ENCODE results near the gene APLF. TPM values are rescaled to one million over a fixed set of nuclear protein-coding genes. Genes with fewer than 3 reads are reported as not detected.

The APLF gene
- total and polyA plus RNA-seq, 2 experiments from 2014 or later = 3.0 to 3.7 TPM

GRCh38 chr2:68627615-68628014 is 160.2 kb downstream of the APLF start (continued):
- no peak for TF ChIP-seq EZH2 (IDR thresholded peaks at IDR 0.05; ENCODE audit: low read depth, unreplicated experiment)
- TF ChIP-seq ZNF462 (CRISPR knock-in tag; IDR thresholded peaks at IDR 0.05) = no peak
- TF ChIP-seq ETS1 (IDR thresholded peaks at IDR 0.05) = no peak
- TF ChIP-seq POLR2AphosphoS5 (IDR thresholded peaks at IDR 0.05; ENCODE audit: low read depth) = no peak
- TF ChIP-seq STAT1 (IDR thresholded peaks at IDR 0.05; ENCODE audit: unreplicated experiment) = no peak
- no peak for TF ChIP-seq EZH2phosphoT487 (IDR thresholded peaks at IDR 0.05; ENCODE audit: unreplicated experiment)
- TF ChIP-seq NANOG (IDR thresholded peaks at IDR 0.05; ENCODE audit: borderline replicate concordance) = no peak

Other genes starting within 250 kb of the APLF start
- 49.6 and 52.7 TPM in 2 replicates for gene PPP3R1, start 215.1 kb upstream of the APLF start, total RNA-seq (2014; rRNA removed; shearing (Covaris generic))
- 7.9 and 9.0 TPM in 2 replicates for gene PPP3R1, start 215.1 kb upstream of the APLF start, polyA plus RNA-seq (2016; fragmentation: Nextera tagmentation; extraction: Ambion mirVana)
- gene CNRIP1, start 147.6 kb upstream of the APLF start, total RNA-seq (2014; rRNA removed; shearing (Covaris generic)) = 5.9 and 6.9 TPM in 2 replicates
- 5.2 and 5.9 TPM in 2 replicates for gene CNRIP1, start 147.6 kb upstream of the APLF start, polyA plus RNA-seq (2016; fragmentation: Nextera tagmentation; extraction: Ambion mirVana)
- not detected in 2 replicates for gene PLEK, start 102.3 kb upstream of the APLF start, total RNA-seq (2014; rRNA removed; shearing (Covaris generic))
- gene PLEK, start 102.3 kb upstream of the APLF start, polyA plus RNA-seq (2016; fragmentation: Nextera tagmentation; extraction: Ambion mirVana) = 0.06 and 0.12 TPM in 2 replicates
- gene FBXO48, start 291 bp upstream of the APLF start, total RNA-seq (2014; rRNA removed; shearing (Covaris generic)) = 1.1 and 1.3 TPM in 2 replicates
- 0.96 and 1.3 TPM in 2 replicates for gene FBXO48, start 291 bp upstream of the APLF start, polyA plus RNA-seq (2016; fragmentation: Nextera tagmentation; extraction: Ambion mirVana)
- gene PROKR1, start 176.0 kb downstream of the APLF start, total RNA-seq (2014; rRNA removed; shearing (Covaris generic)) = 5.2 and 5.3 TPM in 2 replicates
- 0.61 and 1.1 TPM in 2 replicates for gene PROKR1, start 176.0 kb downstream of the APLF start, polyA plus RNA-seq (2016; fragmentation: Nextera tagmentation; extraction: Ambion mirVana)